ENCODE results near the gene PTPN3.

The PTPN3 gene

DNA sequence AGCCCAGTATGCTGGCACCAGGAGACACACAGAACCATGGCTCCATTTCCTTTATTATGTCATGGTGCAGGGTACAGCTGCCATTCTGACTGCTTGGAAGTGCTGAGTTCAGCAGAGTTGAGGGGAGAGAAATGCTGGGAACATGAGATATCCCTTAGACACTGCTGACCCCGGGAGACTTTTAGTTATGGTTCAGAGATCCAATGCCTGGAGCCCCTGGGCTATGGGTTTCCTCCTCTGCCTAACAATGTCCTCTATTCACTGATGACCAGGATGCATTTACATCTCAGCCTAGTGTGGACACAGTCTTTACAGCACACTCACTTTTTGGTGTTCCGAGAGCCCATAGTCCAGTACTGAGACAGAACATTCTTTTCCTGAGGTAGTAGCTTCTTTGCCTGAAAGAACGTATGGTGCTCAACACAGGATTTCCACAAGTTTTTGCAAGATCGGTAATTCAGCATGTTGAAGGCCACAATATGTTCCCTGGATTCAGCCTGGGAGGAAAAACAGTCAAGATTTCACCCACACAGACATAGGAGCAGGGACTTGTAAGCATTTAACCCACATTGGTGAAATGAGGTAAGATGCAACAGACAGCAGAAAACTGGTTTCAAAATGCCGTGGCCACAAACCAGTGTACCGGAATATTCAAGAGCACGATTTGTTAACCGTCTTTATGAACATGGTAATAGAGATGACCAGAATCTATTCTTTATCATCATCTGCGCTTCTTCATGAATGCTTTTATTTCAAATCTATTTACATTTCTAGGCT lies 71.3 kb downstream of the PTPN3 start:
- TF ChIP-seq, protein P1, sequence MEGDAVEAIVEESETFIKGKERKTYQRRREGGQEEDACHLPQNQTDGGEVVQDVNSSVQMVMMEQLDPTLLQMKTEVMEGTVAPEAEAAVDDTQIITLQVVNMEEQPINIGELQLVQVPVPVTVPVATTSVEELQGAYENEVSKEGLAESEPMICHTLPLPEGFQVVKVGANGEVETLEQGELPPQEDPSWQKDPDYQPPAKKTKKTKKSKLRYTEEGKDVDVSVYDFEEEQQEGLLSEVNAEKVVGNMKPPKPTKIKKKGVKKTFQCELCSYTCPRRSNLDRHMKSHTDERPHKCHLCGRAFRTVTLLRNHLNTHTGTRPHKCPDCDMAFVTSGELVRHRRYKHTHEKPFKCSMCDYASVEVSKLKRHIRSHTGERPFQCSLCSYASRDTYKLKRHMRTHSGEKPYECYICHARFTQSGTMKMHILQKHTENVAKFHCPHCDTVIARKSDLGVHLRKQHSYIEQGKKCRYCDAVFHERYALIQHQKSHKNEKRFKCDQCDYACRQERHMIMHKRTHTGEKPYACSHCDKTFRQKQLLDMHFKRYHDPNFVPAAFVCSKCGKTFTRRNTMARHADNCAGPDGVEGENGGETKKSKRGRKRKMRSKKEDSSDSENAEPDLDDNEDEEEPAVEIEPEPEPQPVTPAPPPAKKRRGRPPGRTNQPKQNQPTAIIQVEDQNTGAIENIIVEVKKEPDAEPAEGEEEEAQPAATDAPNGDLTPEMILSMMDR (conservative IDR thresholded peaks at IDR 0.05; ENCODE audit: low read depth, low read length) = no peak
- no peak for DNase-seq (ENCODE audit: low read depth)
- no peak overlapping the region for H3K4me3 ChIP-seq (ENCODE audit: low read depth, low read length)

DNA sequence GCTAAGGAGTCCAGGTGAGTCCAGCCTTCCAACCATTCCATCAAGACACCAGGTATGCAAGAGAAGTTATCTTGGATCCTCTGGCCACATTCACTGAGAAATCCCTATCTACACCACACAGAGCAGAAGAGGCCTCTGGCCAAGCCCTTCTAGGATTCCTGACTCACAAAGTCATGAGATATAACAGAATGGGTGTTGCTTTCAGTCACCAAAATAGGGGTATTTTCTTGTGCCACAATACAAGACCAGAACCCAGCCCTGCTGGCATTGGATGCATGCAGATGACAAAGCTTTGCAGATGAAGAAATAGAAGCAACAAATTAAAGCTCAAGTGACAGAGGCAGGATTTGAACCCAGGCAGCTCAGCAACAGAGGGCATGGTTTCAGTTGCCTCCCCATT lies 73.5 kb downstream of the PTPN3 start:
- H3K4me3 ChIP-seq (ENCODE audit: low read depth, low read length) = no peak overlapping the region
- DNase-seq (ENCODE audit: low read depth) = no peak
- TF ChIP-seq, protein P1 (conservative IDR thresholded peaks at IDR 0.05; ENCODE audit: low read depth, low read length) = no peak

DNA sequence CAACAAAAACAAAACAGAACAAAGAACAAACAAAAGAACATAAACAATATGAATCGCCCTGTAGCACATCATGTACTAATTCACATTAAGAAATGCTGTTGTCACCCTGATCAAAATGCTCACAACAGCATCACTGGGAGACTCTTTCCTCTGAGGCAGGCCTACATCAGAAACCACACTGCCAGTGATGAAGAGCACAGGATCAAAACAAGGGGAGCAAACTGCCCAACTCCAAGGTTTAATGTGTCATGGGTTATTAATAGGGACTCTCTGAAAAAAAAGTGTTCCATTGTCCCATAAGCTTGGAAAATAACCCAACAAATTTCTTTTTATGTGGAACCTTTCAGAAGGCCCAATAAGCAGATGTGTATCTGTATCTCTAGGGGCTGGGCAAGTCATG lies 74.2 kb downstream of the PTPN3 start:
- TF ChIP-seq, protein P1 (conservative IDR thresholded peaks at IDR 0.05; ENCODE audit: low read depth, low read length) = no peak
- no peak for DNase-seq (ENCODE audit: low read depth)
- H3K4me3 ChIP-seq (ENCODE audit: low read depth, low read length) = no peak overlapping the region

DNA sequence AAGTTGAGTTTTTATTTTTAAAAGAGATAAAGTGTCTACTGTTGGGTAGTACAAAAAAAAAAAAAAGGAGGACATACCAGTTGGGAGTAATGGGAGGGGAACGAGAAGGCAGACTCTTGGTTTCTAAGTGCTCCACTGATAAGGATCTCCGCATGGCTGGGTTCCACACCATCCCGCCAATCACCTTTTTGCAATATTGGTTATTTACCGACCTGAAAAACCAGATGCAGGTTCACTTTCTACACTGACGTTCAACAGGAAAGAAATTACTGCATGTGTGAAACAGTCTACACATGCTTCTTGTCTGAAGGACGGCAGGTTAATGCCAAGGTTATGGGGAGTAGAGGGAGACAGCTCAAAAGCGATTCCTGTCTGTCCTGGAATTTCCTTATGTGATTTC lies 75.5 kb downstream of the PTPN3 start:
- no peak for DNase-seq (ENCODE audit: low read depth)
- TF ChIP-seq, protein P1 (conservative IDR thresholded peaks at IDR 0.05; ENCODE audit: low read depth, low read length) = no peak
- H3K4me3 ChIP-seq (ENCODE audit: low read depth, low read length) = no peak overlapping the region

DNA sequence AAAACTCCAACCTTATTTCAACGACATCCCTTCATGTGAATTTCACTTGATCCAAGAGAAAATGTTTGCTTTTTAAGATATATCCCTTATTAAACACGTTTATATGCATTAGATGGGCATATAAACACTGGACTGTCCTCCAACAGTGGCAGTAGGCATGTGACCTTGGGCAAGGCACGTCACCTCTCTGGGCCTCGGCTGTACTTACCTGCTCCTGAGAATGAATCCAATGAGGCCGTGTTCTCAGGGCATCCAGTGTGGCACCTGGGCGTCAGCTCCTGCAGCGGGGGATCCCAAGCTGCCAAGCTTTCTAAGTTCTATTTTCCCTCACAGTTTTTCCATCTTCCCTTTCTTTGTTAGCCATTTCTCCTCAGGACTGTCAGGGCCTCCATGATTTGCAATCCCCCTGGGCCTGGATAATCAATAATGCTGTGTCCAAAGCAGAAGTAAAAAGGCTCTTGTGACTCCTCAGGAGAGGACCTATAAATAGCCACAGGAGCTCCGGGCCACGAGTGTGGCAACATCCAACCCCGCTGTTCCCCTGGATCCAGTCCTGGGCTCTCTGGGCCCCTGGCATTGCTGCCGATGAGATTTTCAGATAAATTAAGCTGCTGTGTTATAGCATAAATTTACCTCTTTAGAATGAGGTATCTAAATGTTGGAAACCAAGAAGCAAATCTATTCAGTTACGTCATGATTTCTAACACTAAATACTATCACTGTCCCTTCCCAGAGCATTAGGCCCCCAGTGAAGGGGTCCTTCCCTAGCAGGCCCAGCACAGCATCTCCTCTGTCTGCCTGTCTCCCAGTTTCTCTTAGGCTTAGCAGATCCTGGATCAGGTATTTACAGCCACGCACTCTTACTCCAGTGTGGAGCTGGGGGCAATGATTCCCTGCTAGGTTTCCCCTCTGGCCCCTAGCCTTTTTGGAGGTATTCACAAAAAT lies 76.8 kb downstream of the PTPN3 start:
- no peak overlapping the region for H3K4me3 ChIP-seq (ENCODE audit: low read depth, low read length)
- TF ChIP-seq, protein P1 (conservative IDR thresholded peaks at IDR 0.05; ENCODE audit: low read depth, low read length) = no peak
- DNase-seq (ENCODE audit: low read depth) = no peak

DNA sequence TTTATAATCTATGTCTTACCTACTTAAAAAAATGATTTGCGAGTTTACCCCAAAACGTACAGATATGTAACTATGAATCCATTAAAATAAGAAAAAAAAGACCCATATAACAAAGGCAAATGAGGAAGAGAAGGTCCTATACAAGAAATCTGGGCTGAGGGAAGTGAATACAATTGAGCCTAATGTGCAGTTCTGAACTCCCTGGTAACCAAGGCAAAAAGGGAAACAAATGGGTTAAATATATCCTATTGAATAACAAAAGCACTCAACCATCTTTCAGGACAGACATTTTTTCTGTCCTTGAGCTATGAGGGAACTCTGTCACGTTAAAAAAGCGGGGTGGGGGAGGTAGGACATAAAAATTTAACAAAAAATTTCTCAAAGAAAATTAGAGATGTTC lies 78.6 kb downstream of the PTPN3 start:
- DNase-seq (ENCODE audit: low read depth) = no peak
- TF ChIP-seq, protein P1 (conservative IDR thresholded peaks at IDR 0.05; ENCODE audit: low read depth, low read length) = no peak

More for the DNA sequence above, 78.6 kb downstream of the PTPN3 start:
- H3K4me3 ChIP-seq (ENCODE audit: low read depth, low read length) = no peak overlapping the region

Data from choroid plexus epithelial cell (primary cell).